CD14-positive monocyte (primary cell): ENCODE measurements around the gene IFNB1. TPM values are rescaled to one million over a fixed set of nuclear protein-coding genes. Genes with fewer than 3 reads are reported as not detected.

Experiments used
- DNase-seq, 3 donors: peaks; one replicate each; pipeline ENCODE4 v3.0.0-alpha.2; 2011 to 2022
- H2AFZ ChIP-seq: 2 replicates; pipeline ENCODE4 v1.6.0; 2012; ENCODE audit warnings: mild to moderate bottlenecking, low read depth, low read length, inconsistent platforms; ENCODE audit not compliant: insufficient read depth, poor library complexity, severe bottlenecking
- H3K27ac ChIP-seq, 2 donors: 1 replicate in 1 of 2; 2 replicates in 1 of 2; pipeline ENCODE4 v1.5.1; 2012 to 2013; ENCODE audit warnings: low read length in 2 of 2, control low read depth in 1 of 2, inconsistent platforms in 1 of 2, low read depth in 1 of 2, mild to moderate bottlenecking in 1 of 2
- H3K27me3 ChIP-seq, 2 donors: one replicate each; pipeline versions ENCODE4 v1.6.0 to v1.6.1; 2011 to 2013; ENCODE audit warnings: low read length in 2 of 2; ENCODE audit not compliant: control insufficient read depth in 2 of 2, insufficient read depth in 2 of 2
- H3K36me3 ChIP-seq, 2 donors: replicated peaks in 1 of 2; 1 replicate in 1 of 2; 2 replicates in 1 of 2; pipeline versions ENCODE4 v1.5.1 to v1.6.1; 2012 to 2013; ENCODE audit warnings: low read length in 2 of 2, control low read depth in 1 of 2, inconsistent platforms in 1 of 2, mild to moderate bottlenecking in 1 of 2; ENCODE audit not compliant: insufficient read depth in 2 of 2, control insufficient read depth in 1 of 2
- H3K4me1 ChIP-seq, 2 donors: 1 replicate in 1 of 2; 2 replicates in 1 of 2; pipeline versions ENCODE4 v1.5.1 to v1.6.1; 2012 to 2013; ENCODE audit warnings: low read length in 2 of 2, control low read depth in 1 of 2, inconsistent platforms in 1 of 2, mild to moderate bottlenecking in 1 of 2, moderate library complexity in 1 of 2; ENCODE audit not compliant: insufficient read depth in 2 of 2, control insufficient read depth in 1 of 2
- H3K4me2 ChIP-seq: replicated peaks from 2 replicates; pipeline ENCODE3; 2012; ENCODE audit warnings: low read length, moderate library complexity, mild to moderate bottlenecking; ENCODE audit not compliant: poor library complexity, severe bottlenecking; ENCODE audit errors: extremely low read depth
- H3K4me3 ChIP-seq, 3 experiments: fragments of 200-600 bp in 1 of 3; sonication (generic) in 1 of 3; replicated peaks in 1 of 3; 1 replicate in 2 of 3; 2 replicates in 1 of 3; pipeline ENCODE4 v1.5.1; 2011 to 2013; ENCODE audit warnings: low read length in 3 of 3, mild to moderate bottlenecking in 3 of 3, control low read depth in 2 of 3, low read depth in 2 of 3, inconsistent platforms in 1 of 3, moderate library complexity in 1 of 3
- H3K79me2 ChIP-seq: 2 replicates; pipeline ENCODE4 v1.6.0; 2012; ENCODE audit warnings: mild to moderate bottlenecking, control low read depth, inconsistent platforms, low read length, moderate library complexity; ENCODE audit not compliant: insufficient read depth
- H3K9ac ChIP-seq: 2 replicates; pipeline ENCODE4 v1.6.0; 2017; ENCODE audit warnings: low read length, mild to moderate bottlenecking; ENCODE audit not compliant: insufficient read depth, poor library complexity, severe bottlenecking
- H3K9me3 ChIP-seq, 2 donors: replicated peaks in 1 of 2; 1 replicate in 1 of 2; 2 replicates in 1 of 2; pipeline versions ENCODE4 v1.5.1 to v1.6.1; 2012 to 2013; ENCODE audit warnings: low read length in 2 of 2, control low read depth in 1 of 2; ENCODE audit not compliant: control insufficient read depth in 1 of 2, insufficient read depth in 1 of 2
- H4K20me1 ChIP-seq: 2 replicates; pipeline ENCODE4 v1.6.0; 2012; ENCODE audit warnings: mild to moderate bottlenecking, low read length, control low read depth, moderate library complexity; ENCODE audit not compliant: insufficient read depth
- H3K27ac Mint-ChIP-seq, 7 donors: one replicate each; pipeline ENCODE4 v1.8.0; 2020; ENCODE audit warnings: mild to moderate bottlenecking in 7 of 7, mixed read lengths in 7 of 7, moderate library complexity in 6 of 7, inconsistent platforms in 2 of 7
- H3K27me3 Mint-ChIP-seq, 3 donors: one replicate each; pipeline ENCODE4 v1.8.0; 2021 to 2022; ENCODE audit warnings: low read depth in 3 of 3, mild to moderate bottlenecking in 3 of 3, mixed read lengths in 3 of 3, moderate library complexity in 3 of 3, inconsistent platforms in 1 of 3
- H3K36me3 Mint-ChIP-seq, 2 donors: one replicate each; pipeline ENCODE4 v1.8.0; 2020; ENCODE audit warnings: mixed read lengths in 2 of 2, inconsistent platforms in 1 of 2, mild to moderate bottlenecking in 1 of 2
- H3K4me1 Mint-ChIP-seq: one replicate; pipeline ENCODE4 v1.8.0; 2020; ENCODE audit warnings: mild to moderate bottlenecking, mixed read lengths
- H3K4me3 Mint-ChIP-seq, 2 donors: one replicate each; pipeline ENCODE4 v1.8.0; 2020; ENCODE audit warnings: mild to moderate bottlenecking in 2 of 2, mixed read lengths in 2 of 2, moderate library complexity in 1 of 2
- H3K9me3 Mint-ChIP-seq, 7 donors: one replicate each; pipeline ENCODE4 v1.8.0; 2020 to 2022; ENCODE audit warnings: mixed read lengths in 7 of 7, mild to moderate bottlenecking in 6 of 7, moderate library complexity in 6 of 7, inconsistent platforms in 2 of 7
- WGBS: methylation state at CpG from one replicate; pipeline ENCODE4 v1.1.5; 2013; ENCODE audit warnings: missing lambda C conversion rate; ENCODE audit not compliant: insufficient coverage; 5-methylcytosine and 5-hydroxymethylcytosine counted together
- intact Hi-C, 2 donors: fragments of 100-400 bp; cut with micrococcal nuclease; formaldehyde crosslinking; loops; one replicate each; pipeline versions ENCODE4 v1.15.0 to v1.15.1; 2023
- polyA minus RNA-seq: library from RNA; depleted of rRNA, polyadenylated mRNA; stranded (reverse); fragments of >200 nt; gene quantifications from 2 replicates; pipeline ENCODE4 v1.2.3, GENCODE V29; 2012
- polyA plus RNA-seq, 3 donors: library from polyadenylated mRNA; depleted of rRNA in 1 of 3; unstranded in 2 of 3; stranded (reverse) in 1 of 3; fragments of 300-500 nt in 2 of 3; fragments of >200 nt in 1 of 3; fragmentation: Illumina TruSeq in 2 of 3; gene quantifications; 1 replicate in 2 of 3; 2 replicates in 1 of 3; pipeline ENCODE4 v1.2.3, GENCODE V29; 2012 to 2021
- total RNA-seq, 12 experiments: library from RNA in 1 of 12; stranded (reverse) in 1 of 12; fragments of 120-200 nt in 1 of 12; gene quantifications; one replicate each; pipeline ENCODE4 v1.2.4 and lab custom pipeline; 2013 to 2026; ENCODE audit warnings: mixed read lengths in 6 of 12, inconsistent platforms in 1 of 12
- TF ChIP-seq, protein P1 (sequence below): fragments of 200-600 bp; IDR thresholded peaks from one replicate; pipeline ENCODE4 v1.8.0; 2022; ENCODE audit warnings: antibody characterized with exemption, mild to moderate bottlenecking

Gene IFNB1
- total RNA-seq (2013): not detected
- not detected for polyA plus RNA-seq
- not detected in 2 replicates for polyA minus RNA-seq
- 0 to 16.8 (median 0.23) reads per million in 11 experiments for total RNA-seq (lab: John Stamatoyannopoulos, UW)

- Histone ChIP-seq H3K9ac (no peak within 1 kb of the TSS), H3K36me3 (no peaks in the 10 kb centered on the region), H3K27ac (no peak within 1 kb of the TSS), H3K79me2 (no peaks in the 10 kb centered on the region), H2AFZ (peak within 1 kb of the TSS; percentile 53), H3K4me1 (peaks cover 27 to 32% of the 10 kb centered on the region in 2 donors), H3K4me2 (peak within 1 kb of the TSS; percentile 11), H4K20me1 (no peaks in the 10 kb centered on the region), H3K27me3 (no peaks in the 10 kb centered on the region), H3K4me3 (no peak within 1 kb of the TSS), H3K9me3 (no peaks in the 10 kb centered on the region)
- H3K9me3 Mint-ChIP-seq: peaks cover 0 to 2% (median 0%) of the 10 kb centered on the region in 7 donors
- TF ChIP-seq, protein P1, sequence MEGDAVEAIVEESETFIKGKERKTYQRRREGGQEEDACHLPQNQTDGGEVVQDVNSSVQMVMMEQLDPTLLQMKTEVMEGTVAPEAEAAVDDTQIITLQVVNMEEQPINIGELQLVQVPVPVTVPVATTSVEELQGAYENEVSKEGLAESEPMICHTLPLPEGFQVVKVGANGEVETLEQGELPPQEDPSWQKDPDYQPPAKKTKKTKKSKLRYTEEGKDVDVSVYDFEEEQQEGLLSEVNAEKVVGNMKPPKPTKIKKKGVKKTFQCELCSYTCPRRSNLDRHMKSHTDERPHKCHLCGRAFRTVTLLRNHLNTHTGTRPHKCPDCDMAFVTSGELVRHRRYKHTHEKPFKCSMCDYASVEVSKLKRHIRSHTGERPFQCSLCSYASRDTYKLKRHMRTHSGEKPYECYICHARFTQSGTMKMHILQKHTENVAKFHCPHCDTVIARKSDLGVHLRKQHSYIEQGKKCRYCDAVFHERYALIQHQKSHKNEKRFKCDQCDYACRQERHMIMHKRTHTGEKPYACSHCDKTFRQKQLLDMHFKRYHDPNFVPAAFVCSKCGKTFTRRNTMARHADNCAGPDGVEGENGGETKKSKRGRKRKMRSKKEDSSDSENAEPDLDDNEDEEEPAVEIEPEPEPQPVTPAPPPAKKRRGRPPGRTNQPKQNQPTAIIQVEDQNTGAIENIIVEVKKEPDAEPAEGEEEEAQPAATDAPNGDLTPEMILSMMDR: no peak
- no CpG with 5 or more reads among the region's 3 CpGs for WGBS
- H3K27me3 Mint-ChIP-seq: peaks cover 0 to 2% (median 1%) of the 10 kb centered on the region in 3 donors
- H3K36me3 Mint-ChIP-seq: no peaks in the 10 kb centered on the region
- DNase-seq: peak in 2 of 3 donors; percentile 35 to 71
- H3K4me3 Mint-ChIP-seq: no peak within 1 kb of the TSS
- no peak within 1 kb of the TSS for H3K27ac Mint-ChIP-seq
- H3K4me1 Mint-ChIP-seq: peaks cover 31% of the 10 kb centered on the region
- intact Hi-C loops: no loop called here
These were observed at the start of gene IFNB1 for GRCh38 chr9:21077781-21078180. Gene IFNB1, minus strand, starts transcription at chr9:21077942. Its CDS starts 73 bp downstream, at chr9:21077869.

- Histone ChIP-seq H3K4me2 (no peak overlapping the region), H3K4me1 (peaks cover 18 to 21% of the 10 kb centered on the region in 2 donors), H3K79me2 (no peaks in the 10 kb centered on the region), H4K20me1 (no peaks in the 10 kb centered on the region), H3K9me3 (peaks cover 0 to 7% of the 10 kb centered on the region in 2 donors), H2AFZ (no peak overlapping the region), H3K4me3 (no peak overlapping the region), H3K9ac (no peak overlapping the region), H3K36me3 (no peaks in the 10 kb centered on the region), H3K27ac (no peak overlapping the region), H3K27me3 (no peaks in the 10 kb centered on the region)
- Mint-ChIP-seq H3K27ac (no peak overlapping the region), H3K9me3 (peaks cover 0 to 8% (median 5%) of the 10 kb centered on the region in 7 donors), H3K27me3 (no peaks in the 10 kb centered on the region), H3K4me1 (peaks cover 24% of the 10 kb centered on the region), H3K4me3 (no peak overlapping the region), H3K36me3 (peaks cover 0 to 3% of the 10 kb centered on the region in 2 donors)
- WGBS: 87% methylated on average over 3 of the region's 4 CpGs
- intact Hi-C loops: no loop called here
- TF ChIP-seq, protein P1: no peak
- no peak for DNase-seq
These were observed 44.0 kb upstream of the IFNB1 start for GRCh38 chr9:21121595-21122251.
